GM19025 (cell line): ENCODE results near the gene HIGD1C.
"Not testable (repeated sequence)": the region's sequence is repeated elsewhere in the genome, so short reads cannot be mapped to it uniquely, and the experiment has no call there.

Experiments
- ATAC-seq: cut with Tn5 transposase; IDR thresholded peaks from one replicate; pipeline ENCODE4 v1.9.1; 2021; ENCODE audit warnings: mild to moderate bottlenecking, low read depth, moderate library complexity; ENCODE audit not compliant: unreplicated experiment

Gene HIGD1C

DNA sequence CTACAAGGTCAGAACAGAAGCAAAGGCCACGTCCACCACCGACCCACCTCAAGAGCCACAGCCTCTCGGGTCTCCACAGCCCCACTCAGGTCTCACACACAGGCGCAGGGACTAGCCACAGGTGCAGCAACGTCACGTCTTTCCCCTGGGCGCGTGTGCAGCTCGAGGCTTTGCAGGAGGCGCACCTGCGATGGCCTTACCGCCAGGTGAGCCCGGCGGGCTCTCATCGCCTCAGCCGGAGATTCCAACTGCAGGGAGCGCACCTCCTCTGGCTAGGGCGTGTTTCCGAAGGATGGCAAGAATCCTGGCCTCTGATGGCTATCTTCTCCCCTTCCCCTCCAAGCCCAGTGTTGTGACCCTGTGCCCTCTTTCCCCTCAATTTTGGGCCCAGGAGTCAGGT, at the start of gene HIGD1C:
Gene HIGD1C (plus strand): TSS at position 35 of the 400 bp plus-strand sequence. CDS start 1,455 bp downstream, outside the sequence.
- ATAC-seq = no peak

DNA sequence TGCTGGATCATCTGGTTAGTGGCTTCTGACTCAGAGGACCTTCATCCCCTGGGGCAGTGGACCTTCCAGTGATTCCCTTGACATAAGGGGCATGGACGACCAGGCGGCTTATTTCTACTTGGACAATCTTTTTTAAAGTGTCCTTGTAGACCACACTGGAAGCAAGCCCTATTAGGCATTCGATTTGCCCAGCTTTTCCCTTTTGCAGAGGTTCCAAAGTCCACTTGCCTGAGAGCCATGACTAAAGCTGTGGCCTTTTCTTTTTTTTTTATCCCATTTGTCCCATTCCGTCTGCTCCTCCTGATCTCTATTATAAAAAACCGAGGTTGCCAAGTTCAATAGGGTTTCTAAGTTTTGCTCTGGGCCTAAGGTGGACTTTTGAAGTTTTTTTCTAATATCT, 43.9 kb upstream of the HIGD1C start:
- not testable (repeated sequence) for ATAC-seq

DNA sequence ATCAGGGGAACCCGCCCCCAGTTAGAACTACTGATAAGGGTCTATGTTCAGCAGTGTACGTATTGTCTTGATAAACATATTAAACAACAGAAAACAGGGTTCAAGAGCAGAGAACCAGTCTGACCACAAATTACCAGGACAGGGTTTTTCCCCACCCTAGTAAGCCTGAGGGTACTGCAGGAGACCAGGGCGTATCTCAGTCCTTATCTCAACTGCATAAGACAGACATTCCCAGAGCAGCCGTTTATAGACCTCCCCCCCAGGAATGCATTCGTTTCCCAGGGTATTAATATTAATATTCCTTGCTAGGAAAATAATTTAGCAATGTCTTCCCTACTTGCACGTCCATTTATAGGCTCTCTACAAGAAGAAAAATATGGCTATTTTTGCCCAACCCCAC, 40.0 kb upstream of the HIGD1C start:
- ATAC-seq = not testable (repeated sequence)

DNA sequence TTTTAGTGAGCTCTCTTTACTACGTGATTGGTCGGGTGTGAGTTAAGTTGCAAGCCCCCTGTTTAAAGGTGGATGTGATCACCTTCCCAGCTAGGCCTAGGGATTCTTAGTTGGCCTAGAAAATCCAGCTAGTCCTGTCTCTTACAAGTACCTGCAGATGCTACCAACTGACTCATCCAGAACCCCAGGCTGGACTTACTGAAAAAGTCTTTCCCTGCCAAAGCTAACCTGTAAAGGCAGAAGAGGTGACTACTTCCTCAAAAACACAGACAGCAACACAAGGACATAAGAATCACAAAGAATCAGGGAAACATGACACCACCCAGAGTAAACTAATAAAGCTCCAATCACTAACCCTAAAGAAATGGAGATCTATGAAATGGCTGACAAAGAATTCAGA, 39.1 kb upstream of the HIGD1C start:
- ATAC-seq = no peak

DNA sequence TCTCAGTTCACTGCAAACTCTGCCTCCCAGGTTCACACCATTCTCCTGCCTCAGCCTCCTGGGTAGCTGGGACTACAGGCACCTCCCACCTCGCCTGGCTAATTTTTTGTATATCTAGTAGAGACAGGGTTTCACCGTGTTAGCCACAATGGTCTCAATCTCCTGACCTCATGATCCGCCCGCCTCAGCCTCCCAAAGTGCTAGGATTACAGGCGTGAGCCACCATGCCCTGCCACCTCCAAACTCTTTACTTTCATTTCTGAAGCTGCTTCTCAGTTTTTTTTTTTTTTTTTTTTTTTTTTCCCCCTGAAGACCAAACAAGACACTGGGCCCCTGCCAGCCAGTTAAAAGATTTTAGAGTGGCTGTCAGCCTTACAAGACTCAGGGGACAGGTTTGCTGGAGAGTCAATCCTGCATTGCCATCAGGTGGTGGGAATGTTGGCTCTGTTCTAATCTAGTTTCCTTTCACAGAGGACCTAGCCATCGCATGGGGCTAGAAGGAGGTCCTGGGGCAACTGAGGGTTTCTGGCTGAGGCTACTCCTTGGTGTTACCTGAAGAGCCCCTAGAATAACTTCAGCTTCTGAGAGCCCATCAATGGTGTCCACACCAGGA, 37.4 kb upstream of the HIGD1C start:
- no peak for ATAC-seq

DNA sequence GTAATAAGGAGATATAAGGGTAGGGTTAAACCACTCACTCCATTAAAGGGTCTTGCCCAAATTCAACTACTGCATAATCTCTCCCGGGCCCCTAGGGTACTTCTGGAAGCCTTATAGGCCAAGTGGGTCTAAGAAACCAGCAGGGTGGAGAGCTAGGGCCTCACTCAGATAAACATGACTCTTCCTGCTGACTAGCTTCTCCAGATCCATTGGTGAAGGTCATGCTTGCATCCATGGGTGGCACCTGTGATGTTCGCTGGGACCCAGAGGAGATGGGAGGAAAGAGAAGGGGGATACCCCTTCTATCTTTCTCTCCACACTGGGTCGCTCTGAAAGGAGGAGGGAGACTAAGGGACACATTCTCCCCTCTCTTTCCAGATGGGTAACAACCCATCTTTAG, 36.1 kb upstream of the HIGD1C start:
- ATAC-seq = no peak

DNA sequence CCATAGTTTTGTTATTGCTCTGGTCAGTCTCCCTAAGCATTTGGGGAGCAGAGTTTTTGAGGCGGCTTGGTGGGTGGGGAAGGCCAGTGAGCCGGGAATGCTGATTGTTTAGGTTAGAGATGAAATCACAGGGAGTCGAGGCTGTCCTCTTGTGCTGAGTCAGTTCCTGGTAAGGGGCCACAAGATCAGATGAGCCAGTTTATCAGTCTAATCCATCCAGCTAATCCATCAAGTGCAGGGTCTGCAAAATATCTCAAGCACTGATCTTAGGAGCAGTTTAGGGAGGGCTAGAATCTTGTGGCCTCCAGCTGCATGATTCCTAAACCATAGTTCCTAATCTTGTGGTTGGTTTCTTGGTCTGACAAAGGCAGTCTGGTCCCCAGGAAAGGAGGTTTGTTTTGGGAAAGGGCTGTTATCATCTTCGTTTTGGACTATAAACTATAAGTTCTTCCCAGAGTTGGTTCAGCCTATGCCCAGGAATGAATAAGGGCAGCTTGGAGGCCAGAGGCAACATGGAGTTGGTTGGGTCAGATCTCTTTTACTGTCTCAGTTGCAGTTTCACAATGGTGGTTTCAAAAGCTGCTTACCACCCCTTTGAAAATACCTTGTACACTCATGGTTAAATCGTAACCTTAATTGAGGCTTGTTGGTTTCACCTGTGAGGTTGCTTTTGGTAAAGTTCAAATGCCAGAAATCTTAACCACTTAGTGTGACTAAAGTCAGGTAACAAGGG, 33.6 kb upstream of the HIGD1C start:
- no peak for ATAC-seq

DNA sequence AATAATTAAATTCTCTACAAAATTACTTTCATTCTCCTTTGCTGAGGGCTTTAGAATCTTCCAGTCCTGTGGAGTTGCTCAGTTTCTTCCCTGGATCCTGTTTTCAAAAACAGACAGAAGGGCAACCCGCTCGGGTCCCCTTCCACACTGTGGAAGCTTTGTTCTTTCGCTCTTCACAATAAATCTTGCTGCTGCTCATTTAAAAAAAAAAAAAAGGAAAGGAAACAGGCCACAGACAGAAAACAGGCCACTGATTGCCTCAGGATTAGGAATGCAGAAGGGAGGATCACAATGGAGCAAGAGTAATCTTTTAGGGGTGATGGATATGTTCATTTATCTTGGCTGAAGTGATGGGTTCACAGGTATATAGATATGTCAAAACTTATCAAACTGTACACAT, 29.5 kb upstream of the HIGD1C start:
- ATAC-seq = no peak

DNA sequence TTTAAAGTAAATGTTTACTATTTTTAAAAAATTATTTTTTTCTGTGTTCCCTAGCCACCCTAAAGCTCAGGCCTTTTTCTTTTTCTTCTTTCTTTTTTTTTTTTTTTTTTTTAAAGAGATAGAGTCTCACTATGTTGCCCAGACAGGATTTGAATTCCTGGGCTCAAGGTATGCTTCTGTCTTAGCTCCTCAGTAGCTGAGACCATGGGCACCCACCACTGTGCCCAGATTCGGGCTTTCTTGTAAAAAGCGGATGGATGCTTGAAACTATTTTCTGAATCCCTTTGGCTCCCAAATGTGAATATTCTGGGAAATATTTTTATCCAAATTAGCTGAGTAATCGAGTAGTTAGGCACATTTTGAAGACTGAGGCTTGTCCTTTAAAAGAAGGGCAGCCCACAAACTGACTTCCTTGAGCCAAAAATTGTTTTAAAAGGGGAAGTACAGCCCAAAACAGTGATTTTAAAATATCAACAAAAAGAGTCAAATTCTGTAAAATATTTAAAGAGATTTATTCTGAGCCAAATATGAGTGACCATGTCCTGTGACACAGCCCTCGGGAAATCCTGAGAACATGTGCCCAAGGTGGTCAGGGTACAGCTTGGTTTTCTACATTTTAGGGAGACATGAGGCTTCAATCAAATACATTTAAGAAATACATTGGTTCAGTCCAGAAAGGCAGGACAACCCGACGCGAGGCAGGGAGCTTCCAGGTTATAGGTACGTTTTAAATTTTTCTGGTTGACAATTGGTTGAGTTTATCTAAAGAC, 28.8 kb upstream of the HIGD1C start:
- ATAC-seq = no peak

DNA sequence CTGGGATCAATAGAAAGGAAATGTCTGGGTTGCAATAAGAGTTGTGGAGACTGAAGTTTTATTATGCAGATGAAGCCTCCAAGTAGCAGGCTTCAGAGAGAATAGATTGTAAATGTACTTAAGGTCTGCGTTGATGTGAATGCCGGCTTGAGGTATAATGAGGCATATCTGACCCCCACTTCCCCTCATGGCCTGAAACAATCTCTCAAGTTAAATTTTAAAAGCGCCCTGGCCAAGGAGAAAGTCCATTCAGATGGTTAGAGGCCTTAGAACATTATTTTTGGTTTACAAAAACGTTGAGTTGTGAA, 28.3 kb upstream of the HIGD1C start:
- ATAC-seq = no peak

DNA sequence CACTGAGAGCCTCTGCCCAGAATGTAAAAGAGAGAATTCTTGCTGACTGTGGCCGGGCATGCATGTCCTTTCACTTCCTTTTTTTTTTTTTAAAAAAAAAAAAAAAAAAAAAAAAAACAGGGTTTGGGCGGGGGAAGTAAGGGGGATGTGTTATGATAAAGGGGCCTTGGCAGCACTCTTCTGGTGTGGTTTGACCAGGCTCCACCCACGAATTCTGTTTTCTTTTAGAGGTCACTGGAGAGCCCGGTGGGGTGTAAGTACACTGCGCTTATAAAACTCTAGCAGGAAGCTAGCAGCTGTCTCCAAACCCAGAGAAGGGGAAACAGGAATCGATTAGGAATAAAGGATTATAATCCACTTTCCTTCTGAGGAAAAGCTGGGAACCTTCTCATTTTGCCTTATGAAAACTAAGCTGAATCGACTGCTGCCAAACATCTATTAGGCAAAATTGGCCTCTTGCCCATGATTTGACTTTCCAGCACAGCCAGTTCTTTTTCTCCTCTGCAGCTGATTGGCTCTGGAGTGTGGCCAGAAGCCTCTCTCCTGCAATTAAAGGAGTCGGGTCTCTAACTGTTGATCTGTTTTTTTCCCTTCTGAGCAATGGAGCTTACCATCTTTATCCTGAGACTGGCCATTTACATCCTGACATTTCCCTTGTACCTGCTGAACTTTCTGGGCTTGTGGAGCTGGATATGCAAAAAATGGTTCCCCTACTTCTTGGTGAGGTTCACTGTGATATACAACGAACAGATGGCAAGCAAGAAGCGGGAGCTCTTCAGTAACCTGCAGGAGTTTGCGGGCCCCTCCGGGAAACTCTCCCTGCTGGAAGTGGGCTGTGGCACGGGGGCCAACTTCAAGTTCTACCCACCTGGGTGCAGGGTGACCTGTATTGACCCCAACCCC, 27.7 kb upstream of the HIGD1C start:
- peak; percentile 89 for ATAC-seq

DNA sequence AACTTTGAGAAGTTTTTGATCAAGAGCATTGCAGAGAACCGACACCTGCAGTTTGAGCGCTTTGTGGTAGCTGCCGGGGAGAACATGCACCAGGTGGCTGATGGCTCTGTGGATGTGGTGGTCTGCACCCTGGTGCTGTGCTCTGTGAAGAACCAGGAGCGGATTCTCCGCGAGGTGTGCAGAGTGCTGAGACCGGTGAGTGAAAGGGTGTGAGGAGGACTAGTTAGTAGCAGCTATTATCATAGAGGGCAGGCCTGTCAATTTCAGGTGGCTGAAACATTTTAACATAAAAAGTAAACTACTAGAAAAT, 27.0 kb upstream of the HIGD1C start:
- no peak for ATAC-seq

DNA sequence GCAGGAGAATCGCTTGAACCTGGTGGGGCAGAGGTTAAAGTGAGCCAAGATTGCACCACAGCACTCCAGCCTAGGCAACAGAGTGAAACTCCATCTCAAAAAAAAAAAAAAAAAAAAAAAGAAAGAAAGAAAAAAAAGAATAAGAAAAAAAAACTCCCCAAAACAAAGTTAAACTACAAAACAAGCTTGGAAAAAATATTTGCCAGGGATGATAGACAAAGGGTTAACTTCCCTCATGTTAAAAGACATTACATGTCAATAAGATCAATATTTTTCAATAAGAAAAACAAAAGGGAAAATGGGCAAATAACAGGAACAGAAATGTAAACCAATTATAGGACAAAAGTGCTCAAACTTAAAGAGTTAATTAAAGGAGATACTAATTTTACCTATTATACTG, 26.4 kb upstream of the HIGD1C start:
- no peak for ATAC-seq

DNA sequence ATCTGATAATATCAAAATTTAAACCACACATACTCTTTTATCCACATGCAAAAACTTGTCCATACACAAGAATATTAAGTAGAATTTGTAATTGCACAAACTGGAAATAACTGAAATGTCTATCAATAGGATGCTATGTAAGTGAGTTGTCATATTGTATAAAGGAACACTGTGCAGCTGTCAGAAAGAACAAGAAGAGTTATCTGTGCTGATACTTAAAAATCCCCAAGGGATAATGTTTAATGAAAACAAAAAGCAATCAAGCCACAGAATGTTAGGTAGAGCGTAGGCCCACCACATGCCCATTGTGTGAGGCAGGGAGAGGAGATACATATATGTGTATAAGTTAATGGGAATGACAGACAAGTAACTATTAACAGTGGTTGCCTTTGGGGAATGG, 25.9 kb upstream of the HIGD1C start:
- no peak for ATAC-seq

DNA sequence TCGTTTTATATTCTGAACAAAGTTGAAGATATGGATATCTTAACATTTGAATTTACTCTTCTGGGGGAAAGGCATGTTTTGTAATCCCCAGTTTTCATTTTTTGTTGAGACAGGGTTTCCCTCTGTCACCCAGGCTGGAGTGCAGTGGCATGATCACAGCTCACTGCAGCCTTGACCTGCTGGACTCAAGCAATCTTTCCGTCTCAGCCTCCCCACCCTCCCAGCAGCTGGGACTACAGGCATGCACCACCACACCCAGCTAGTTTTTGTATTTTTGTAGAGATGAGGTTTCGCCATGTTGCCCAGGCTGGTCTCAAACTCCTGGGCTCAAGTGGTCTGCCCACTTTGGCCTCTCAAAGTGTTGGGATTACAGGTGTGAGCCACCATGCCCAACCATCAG, 25.4 kb upstream of the HIGD1C start:
- ATAC-seq = not testable (repeated sequence)

DNA sequence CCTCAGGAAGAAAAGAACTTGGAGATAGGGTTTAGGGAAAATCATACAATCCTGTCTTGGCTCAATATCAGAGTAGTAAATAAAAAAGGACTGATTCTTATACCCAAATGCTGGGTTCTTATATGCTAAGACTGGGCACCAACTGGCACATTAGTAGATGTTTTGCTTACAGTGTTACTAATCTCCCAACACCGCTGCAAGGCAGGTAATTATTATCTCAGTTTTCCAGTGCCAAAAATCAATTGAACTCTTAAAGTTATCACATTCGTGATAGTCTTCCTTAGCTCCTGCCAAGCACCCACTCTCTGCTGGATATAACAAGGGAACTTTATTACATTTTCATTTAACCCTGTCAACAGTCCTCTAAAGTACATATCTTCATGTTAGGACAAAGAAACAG, 25.0 kb upstream of the HIGD1C start:
- no peak for ATAC-seq

DNA sequence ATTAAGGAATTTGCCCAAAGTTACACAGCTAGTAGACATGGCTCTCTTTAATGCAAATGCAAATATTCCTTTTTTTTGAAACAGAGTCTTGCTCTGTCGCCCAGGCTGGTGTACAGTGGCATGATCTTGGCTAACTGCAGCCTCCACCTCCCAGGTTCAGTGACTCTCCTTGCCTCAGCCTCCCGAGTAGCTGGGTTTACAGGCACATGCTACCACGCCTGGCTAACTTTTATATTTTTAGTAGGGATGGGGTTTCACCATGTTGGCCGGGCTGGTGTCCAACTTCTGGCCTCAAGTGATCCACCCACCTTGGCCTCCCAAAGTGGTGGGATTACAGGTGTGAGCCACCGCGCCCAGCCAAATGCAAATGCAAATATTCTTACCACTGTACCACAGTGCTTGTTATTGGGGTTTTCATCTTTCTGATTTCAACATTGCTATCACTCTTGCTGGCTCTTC, 24.5 kb upstream of the HIGD1C start:
- ATAC-seq = no peak

DNA sequence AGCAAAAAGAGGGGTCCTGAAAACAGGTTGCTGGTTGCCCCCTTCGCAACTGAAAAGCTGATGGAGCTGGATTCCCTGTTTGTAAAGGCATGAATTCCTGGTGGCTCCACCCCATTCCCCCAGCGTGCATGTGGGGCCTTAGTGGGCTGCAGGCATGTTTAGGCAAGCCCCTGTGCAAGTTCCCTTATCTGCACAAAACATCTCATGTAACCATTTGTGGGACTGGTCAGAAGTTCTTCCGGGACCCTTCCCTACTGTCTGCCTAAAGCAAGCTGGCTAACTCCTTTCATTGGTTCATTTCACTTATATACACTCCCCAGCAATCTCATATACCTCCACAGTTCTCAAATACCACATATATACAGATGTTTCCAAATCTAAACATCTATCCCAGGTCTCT, 24.0 kb upstream of the HIGD1C start:
- ATAC-seq = no peak

DNA sequence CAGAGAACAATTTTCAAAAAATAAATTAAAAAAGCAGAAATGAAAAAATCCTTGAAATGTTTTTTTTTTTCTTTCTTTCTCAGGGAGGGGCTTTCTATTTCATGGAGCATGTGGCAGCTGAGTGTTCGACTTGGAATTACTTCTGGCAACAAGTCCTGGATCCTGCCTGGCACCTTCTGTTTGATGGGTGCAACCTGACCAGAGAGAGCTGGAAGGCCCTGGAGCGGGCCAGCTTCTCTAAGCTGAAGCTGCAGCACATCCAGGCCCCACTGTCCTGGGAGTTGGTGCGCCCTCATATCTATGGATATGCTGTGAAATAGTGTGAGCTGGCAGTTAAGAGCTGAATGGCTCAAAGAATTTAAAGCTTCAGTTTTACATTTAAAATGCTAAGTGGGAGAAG, 22.5 kb upstream of the HIGD1C start:
- ATAC-seq = no peak

DNA sequence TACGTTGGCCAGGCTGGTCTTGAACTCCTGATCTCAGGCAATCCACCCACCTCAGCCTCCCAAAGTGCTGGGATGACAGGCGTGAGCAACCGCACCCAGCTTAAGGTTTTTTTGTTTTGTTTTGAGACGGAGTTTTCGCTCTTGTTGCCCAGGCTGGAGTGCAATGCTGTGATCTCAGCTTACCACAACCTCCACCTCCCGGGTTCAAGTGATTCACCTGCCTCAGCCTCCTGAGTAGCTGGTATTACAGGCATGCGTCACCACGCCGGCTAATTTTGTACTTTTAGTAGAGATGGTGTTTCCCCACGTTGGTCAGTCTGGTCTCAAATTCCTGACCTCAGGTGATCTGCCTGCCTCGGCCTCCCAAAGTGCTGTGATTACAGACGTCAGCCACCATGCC, 21.9 kb upstream of the HIGD1C start:
- not testable (repeated sequence) for ATAC-seq

DNA sequence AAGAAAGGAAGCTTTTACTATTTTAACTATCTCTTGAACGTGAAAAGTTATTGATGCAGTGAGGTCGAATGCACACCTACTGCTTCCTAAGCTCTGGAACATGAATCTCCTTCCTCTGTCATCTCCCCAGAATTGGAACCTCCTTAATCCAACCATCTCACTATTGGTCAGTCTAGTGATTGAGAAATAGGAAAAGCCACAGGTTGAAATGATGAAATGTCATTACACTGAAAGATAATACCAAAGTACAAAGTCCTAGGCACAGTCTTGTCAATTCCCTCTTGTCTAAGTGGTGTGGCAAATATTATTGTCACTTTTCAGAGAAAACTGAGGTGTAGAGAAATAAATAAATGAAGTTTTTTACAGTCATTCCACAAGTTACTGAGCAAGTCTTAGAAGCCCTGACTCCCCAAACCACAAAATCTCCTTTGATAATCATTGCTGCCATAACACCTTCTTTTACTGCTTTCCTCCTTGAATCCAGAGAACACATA, 19.5 kb upstream of the HIGD1C start:
- ATAC-seq = no peak
